ENCODE measurements around the gene TRIM52. TPM values are rescaled to one million over a fixed set of nuclear protein-coding genes. Genes with fewer than 3 reads are reported as not detected.
A peak's percentile ranks its signal among the peaks of the same experiment; 100 is the strongest.

The TRIM52 gene
- total and polyA plus RNA-seq, 9 of the 15 experiments (the other 6 are each of a cell fraction or from before 2014, with no cell fraction given): 3.3 to 21.9 (median 13.5) TPM

DNA sequence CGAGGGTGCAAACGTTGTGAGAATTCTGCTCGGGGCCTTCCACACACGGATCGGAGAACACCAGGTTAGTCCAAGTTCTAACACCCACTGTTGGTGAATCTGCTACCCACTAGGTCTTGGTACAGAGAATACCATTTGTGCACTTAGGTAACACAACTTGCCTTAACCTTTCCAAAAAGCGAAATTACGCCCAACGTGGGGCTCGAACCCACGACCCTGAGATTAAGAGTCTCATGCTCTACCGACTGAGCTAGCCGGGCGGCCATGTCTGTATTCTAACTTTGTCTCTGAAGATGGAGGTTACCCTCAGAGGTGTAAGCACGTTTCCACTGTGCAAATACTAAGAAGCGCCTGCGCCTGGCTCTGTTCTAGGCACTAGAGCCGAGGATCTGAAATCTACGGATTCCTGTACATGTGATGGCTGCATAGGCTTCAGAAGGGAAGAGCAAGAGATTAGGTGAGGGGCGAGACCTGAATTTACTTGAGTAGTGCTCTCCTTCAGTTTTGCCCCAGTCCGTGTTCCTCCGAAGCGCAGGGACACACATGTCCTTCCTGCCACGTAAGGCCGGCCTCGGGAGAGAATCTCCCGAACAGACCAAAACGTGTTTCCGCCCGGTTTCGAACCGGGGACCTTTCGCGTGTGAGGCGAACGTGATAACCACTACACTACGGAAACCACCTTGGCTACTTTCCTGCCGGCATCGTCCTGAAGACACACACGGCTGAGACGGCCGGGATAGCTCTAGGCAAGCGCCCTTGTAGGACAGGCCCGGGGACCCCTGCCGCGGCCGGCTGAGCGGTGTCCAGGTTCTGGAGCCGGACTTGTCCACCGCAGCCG, 38.9 kb downstream of the TRIM52 start (continued):
- TF ChIP-seq, protein P1, sequence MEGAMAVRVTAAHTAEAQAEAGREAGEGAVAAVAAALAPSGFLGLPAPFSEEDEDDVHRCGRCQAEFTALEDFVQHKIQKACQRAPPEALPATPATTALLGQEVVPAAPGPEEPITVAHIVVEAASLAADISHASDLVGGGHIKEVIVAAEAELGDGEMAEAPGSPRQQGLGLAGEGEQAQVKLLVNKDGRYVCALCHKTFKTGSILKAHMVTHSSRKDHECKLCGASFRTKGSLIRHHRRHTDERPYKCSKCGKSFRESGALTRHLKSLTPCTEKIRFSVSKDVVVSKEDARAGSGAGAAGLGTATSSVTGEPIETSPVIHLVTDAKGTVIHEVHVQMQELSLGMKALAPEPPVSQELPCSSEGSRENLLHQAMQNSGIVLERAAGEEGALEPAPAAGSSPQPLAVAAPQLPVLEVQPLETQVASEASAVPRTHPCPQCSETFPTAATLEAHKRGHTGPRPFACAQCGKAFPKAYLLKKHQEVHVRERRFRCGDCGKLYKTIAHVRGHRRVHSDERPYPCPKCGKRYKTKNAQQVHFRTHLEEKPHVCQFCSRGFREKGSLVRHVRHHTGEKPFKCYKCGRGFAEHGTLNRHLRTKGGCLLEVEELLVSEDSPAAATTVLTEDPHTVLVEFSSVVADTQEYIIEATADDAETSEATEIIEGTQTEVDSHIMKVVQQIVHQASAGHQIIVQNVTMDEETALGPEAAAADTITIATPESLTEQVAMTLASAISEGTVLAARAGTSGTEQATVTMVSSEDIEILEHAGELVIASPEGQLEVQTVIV (CRISPR knock-in tag; IDR thresholded peaks at IDR 0.05; ENCODE audit: borderline replicate concordance): no peak
- peak; percentile 54; the same call in 1 of the 2 replicates for TF ChIP-seq NCOA1 (IDR thresholded peaks at IDR 0.05; ENCODE audit: low read depth)
- 0 out of 2 replicates have a peak, but pooled peaks have one; percentile 61 for TF ChIP-seq MEF2D (tag; conservative IDR thresholded peaks at IDR 0.05; ENCODE audit: low read depth)
- no peak for TF ChIP-seq DMBX1 (CRISPR knock-in tag; IDR thresholded peaks at IDR 0.05; ENCODE audit: borderline replicate concordance)
- TF ChIP-seq, protein P2, sequence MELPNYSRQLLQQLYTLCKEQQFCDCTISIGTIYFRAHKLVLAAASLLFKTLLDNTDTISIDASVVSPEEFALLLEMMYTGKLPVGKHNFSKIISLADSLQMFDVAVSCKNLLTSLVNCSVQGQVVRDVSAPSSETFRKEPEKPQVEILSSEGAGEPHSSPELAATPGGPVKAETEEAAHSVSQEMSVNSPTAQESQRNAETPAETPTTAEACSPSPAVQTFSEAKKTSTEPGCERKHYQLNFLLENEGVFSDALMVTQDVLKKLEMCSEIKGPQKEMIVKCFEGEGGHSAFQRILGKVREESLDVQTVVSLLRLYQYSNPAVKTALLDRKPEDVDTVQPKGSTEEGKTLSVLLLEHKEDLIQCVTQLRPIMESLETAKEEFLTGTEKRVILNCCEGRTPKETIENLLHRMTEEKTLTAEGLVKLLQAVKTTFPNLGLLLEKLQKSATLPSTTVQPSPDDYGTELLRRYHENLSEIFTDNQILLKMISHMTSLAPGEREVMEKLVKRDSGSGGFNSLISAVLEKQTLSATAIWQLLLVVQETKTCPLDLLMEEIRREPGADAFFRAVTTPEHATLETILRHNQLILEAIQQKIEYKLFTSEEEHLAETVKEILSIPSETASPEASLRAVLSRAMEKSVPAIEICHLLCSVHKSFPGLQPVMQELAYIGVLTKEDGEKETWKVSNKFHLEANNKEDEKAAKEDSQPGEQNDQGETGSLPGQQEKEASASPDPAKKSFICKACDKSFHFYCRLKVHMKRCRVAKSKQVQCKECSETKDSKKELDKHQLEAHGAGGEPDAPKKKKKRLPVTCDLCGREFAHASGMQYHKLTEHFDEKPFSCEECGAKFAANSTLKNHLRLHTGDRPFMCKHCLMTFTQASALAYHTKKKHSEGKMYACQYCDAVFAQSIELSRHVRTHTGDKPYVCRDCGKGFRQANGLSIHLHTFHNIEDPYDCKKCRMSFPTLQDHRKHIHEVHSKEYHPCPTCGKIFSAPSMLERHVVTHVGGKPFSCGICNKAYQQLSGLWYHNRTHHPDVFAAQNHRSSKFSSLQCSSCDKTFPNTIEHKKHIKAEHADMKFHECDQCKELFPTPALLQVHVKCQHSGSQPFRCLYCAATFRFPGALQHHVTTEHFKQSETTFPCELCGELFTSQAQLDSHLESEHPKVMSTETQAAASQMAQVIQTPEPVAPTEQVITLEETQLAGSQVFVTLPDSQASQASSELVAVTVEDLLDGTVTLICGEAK (IDR thresholded peaks at IDR 0.05): peak; percentile 89
- TF ChIP-seq, protein P2 (CRISPR knock-in tag; IDR thresholded peaks at IDR 0.05): no peak
- peak; percentile 92 for TF ChIP-seq ZNF584 (CRISPR knock-in tag; IDR thresholded peaks at IDR 0.05; ENCODE audit: low read depth)
- peak in 1 of 2 experiments; percentile 32; a peak in 1 of 4 replicates for TF ChIP-seq KDM4B (IDR thresholded peaks at IDR 0.05; ENCODE audit: borderline replicate concordance in 2 of 2, low read depth in 1 of 2)
- TF ChIP-seq KDM1A (IDR thresholded peaks at IDR 0.05): peak in 1 of 2 experiments; percentile 82; a peak in 2 of 4 replicates
- TF ChIP-seq TEAD4 (IDR thresholded peaks at IDR 0.05; ENCODE audit: low read length): peak; percentile 81
- no peak for TF ChIP-seq TEAD4 (CRISPR knock-in tag; IDR thresholded peaks at IDR 0.05; ENCODE audit: borderline replicate concordance)
- TF ChIP-seq, protein P3, sequence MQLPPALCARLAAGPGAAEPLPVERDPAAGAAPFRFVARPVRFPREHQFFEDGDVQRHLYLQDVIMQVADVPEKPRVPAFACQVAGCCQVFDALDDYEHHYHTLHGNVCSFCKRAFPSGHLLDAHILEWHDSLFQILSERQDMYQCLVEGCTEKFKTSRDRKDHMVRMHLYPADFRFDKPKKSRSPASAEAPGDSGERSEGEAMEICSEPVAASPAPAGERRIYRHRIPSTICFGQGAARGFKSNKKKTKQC (CRISPR knock-in tag; IDR thresholded peaks at IDR 0.05): peak; percentile 56; the same call in 1 of the 2 replicates
- peak; percentile 95 for TF ChIP-seq RBM22 (IDR thresholded peaks at IDR 0.05; ENCODE audit: low read depth, low read length, poor library complexity, severe bottlenecking)
- TF ChIP-seq GABPB2 (CRISPR knock-in tag; conservative IDR thresholded peaks at IDR 0.05): no peak
- TF ChIP-seq ETV1 (tag; conservative IDR thresholded peaks at IDR 0.05; ENCODE audit: low read depth): peak; percentile 84
